KMS-11 (cell line): Measurements from ENCODE around the gene CD80.

Experiments
- H2AFZ ChIP-seq: fragments of 200-600 bp; sonication (generic); 2 replicates; pipeline ENCODE4 v1.6.1; 2016; ENCODE audit warnings: antibody characterized with exemption, mixed run types, low read depth
- H3K27ac ChIP-seq: fragments of 200-600 bp; sonication (generic); 2 replicates; pipeline ENCODE4 v1.6.1; 2016; ENCODE audit warnings: mild to moderate bottlenecking, mixed run types
- H3K27me3 ChIP-seq: fragments of 200-600 bp; sonication (generic); 2 replicates; pipeline ENCODE4 v1.6.1; 2017; ENCODE audit warnings: mild to moderate bottlenecking, low read depth, mixed run types, moderate library complexity; ENCODE audit not compliant: insufficient read depth
- H3K36me3 ChIP-seq: fragments of 200-600 bp; sonication (generic); 2 replicates; pipeline ENCODE4 v1.6.1; 2017; ENCODE audit warnings: mild to moderate bottlenecking, mixed run types; ENCODE audit not compliant: insufficient read depth
- H3K4me1 ChIP-seq: fragments of 200-600 bp; sonication (generic); 2 replicates; pipeline ENCODE4 v1.6.1; 2016; ENCODE audit warnings: mild to moderate bottlenecking, low read depth, mixed run types; ENCODE audit not compliant: poor library complexity, severe bottlenecking
- H3K4me2 ChIP-seq: fragments of 200-600 bp; sonication (generic); 2 replicates; pipeline ENCODE4 v1.7.0; 2016; ENCODE audit warnings: mild to moderate bottlenecking, mixed run types
- H3K4me3 ChIP-seq: fragments of 200-600 bp; sonication (generic); IDR thresholded peaks from 2 replicates; pipeline ENCODE4 v1.6.1; 2017; ENCODE audit warnings: low read depth, low read length, mixed read lengths; ENCODE audit not compliant: insufficient read depth
- H3K79me2 ChIP-seq: fragments of 200-600 bp; sonication (generic); 2 replicates; pipeline ENCODE4 v1.6.1; 2016; ENCODE audit warnings: low read depth, mixed run types; ENCODE audit not compliant: insufficient read depth
- H3K9ac ChIP-seq: fragments of 200-600 bp; sonication (generic); 2 replicates; pipeline ENCODE4 v1.6.1; 2016; ENCODE audit warnings: mild to moderate bottlenecking, mixed run types
- H4K20me1 ChIP-seq: fragments of 200-600 bp; sonication (generic); 2 replicates; pipeline ENCODE4 v1.6.1; 2016; ENCODE audit warnings: mild to moderate bottlenecking, mixed run types; ENCODE audit not compliant: insufficient read depth
- CTCF ChIP-seq: fragments of 200-600 bp; sonication (generic); conservative IDR thresholded peaks from 2 replicates; pipeline ENCODE4 v1.6.1; 2017; ENCODE audit warnings: low read depth, mild to moderate bottlenecking, antibody characterized with exemption, low read length, moderate library complexity, mixed read lengths

Gene CD80

GRCh38 chr3:119536757-119537156 is 22.7 kb downstream of the CD80 start:
- Histone ChIP-seq H3K36me3 (no peaks in the 10 kb centered on the region), H2AFZ (no peak overlapping the region)

GRCh38 chr3:119534296-119534695 is 25.1 kb downstream of the CD80 start:
- no peak for TF ChIP-seq CTCF
- no peaks in the 10 kb centered on the region for H3K79me2 ChIP-seq

More at GRCh38 chr3:119536757-119537156, 22.7 kb downstream of the CD80 start:
- no peak for TF ChIP-seq CTCF
- Histone ChIP-seq H3K27ac (no peak overlapping the region), H3K27me3 (no peaks in the 10 kb centered on the region), H3K4me2 (no peak overlapping the region), H3K4me3 (no peak overlapping the region), H3K4me1 (peaks cover 6% of the 10 kb centered on the region), H3K9ac (no peak overlapping the region), H3K79me2 (no peaks in the 10 kb centered on the region), H4K20me1 (no peaks in the 10 kb centered on the region)

GRCh38 chr3:119531151-119531550 is 28.3 kb downstream of the CD80 start:
- no peak overlapping the region for H2AFZ ChIP-seq
- no peak overlapping the region for H3K9ac ChIP-seq
- no peak for TF ChIP-seq CTCF

More at GRCh38 chr3:119534296-119534695, 25.1 kb downstream of the CD80 start:
- Histone ChIP-seq H3K36me3 (no peaks in the 10 kb centered on the region), H3K4me3 (no peak overlapping the region), H2AFZ (no peak overlapping the region), H3K4me1 (peaks cover 6% of the 10 kb centered on the region), H3K4me2 (no peak overlapping the region), H3K27me3 (no peaks in the 10 kb centered on the region), H3K27ac (no peak overlapping the region), H3K9ac (no peak overlapping the region), H4K20me1 (no peaks in the 10 kb centered on the region)

GRCh38 chr3:119530456-119530855 is 29.0 kb downstream of the CD80 start:
- Histone ChIP-seq H3K4me2 (no peak overlapping the region), H3K36me3 (no peaks in the 10 kb centered on the region), H3K27ac (no peak overlapping the region)

More at GRCh38 chr3:119531151-119531550, 28.3 kb downstream of the CD80 start:
- Histone ChIP-seq H3K4me2 (no peak overlapping the region), H3K4me1 (no peaks in the 10 kb centered on the region), H3K27ac (no peak overlapping the region), H4K20me1 (no peaks in the 10 kb centered on the region), H3K27me3 (no peaks in the 10 kb centered on the region), H3K79me2 (no peaks in the 10 kb centered on the region), H3K4me3 (no peak overlapping the region), H3K36me3 (no peaks in the 10 kb centered on the region)

More at GRCh38 chr3:119530456-119530855, 29.0 kb downstream of the CD80 start:
- Histone ChIP-seq H3K4me3 (no peak overlapping the region), H3K27me3 (no peaks in the 10 kb centered on the region), H2AFZ (no peak overlapping the region), H3K4me1 (no peaks in the 10 kb centered on the region), H3K9ac (no peak overlapping the region), H3K79me2 (no peaks in the 10 kb centered on the region), H4K20me1 (no peaks in the 10 kb centered on the region)
- TF ChIP-seq CTCF = no peak
